Vagina (tissue), 2 donors: ENCODE data around the gene MLN. TPM values are rescaled to one million over a fixed set of nuclear protein-coding genes. Genes with fewer than 3 reads are reported as not detected.

Source experiments
- DNase-seq, 2 donors: peaks; one replicate each; pipeline ENCODE4 v3.0.0-alpha.2; 2017; ENCODE audit errors: extremely low spot score in 2 of 2
- H3K27ac ChIP-seq: fragments of 200-600 bp; sonication (generic); one replicate; pipeline ENCODE4 v1.5.1; 2019
- H3K27me3 ChIP-seq: fragments of 200-600 bp; sonication (generic); one replicate; pipeline ENCODE4 v1.5.1; 2019
- H3K36me3 ChIP-seq, 2 donors: fragments of 200-600 bp; sonication (generic); one replicate each; pipeline ENCODE4 v1.5.1; 2017 to 2019
- H3K4me1 ChIP-seq: fragments of 200-600 bp; sonication (generic); one replicate; pipeline ENCODE4 v1.5.1; 2019
- H3K4me3 ChIP-seq, 2 donors: fragments of 200-600 bp; sonication (generic); 1 replicate in 1 of 2; 2 replicates in 1 of 2; pipeline ENCODE4 v1.5.1; 2016 to 2019
- H3K9me3 ChIP-seq: fragments of 200-600 bp; sonication (generic); one replicate; pipeline ENCODE4 v1.5.1; 2019
- POLR2A ChIP-seq, 2 donors: fragments of 450-650 bp; IDR thresholded peaks; one replicate each; pipeline ENCODE4 v1.6.1; 2017; ENCODE audit warnings: antibody characterized with exemption in 2 of 2, mild to moderate bottlenecking in 2 of 2, moderate library complexity in 2 of 2
- POLR2AphosphoS5 ChIP-seq, 2 donors: sonication (generic); formaldehyde crosslinking; IDR thresholded peaks; one replicate each; pipeline ENCODE4 v1.9.0; 2017; ENCODE audit warnings: antibody characterized with exemption in 2 of 2, mild to moderate bottlenecking in 2 of 2, low read depth in 1 of 2; ENCODE audit not compliant: insufficient read depth in 1 of 2
- intact Hi-C: fragments of 100-400 bp; cut with DNase I; formaldehyde crosslinking; loops from one replicate; pipeline ENCODE4 v1.15.1; 2023
- total RNA-seq: library from RNA; depleted of rRNA; stranded (reverse); fragments of >200 nt; gene quantifications from one replicate; pipeline ENCODE4 v1.2.3, GENCODE V29; 2016
- TF ChIP-seq, protein P1 (sequence below), 3 experiments: fragments of 450-650 bp in 2 of 3; fragments of 200-600 bp in 1 of 3; sonication (generic) in 1 of 3; IDR thresholded peaks; one replicate each; pipeline ENCODE4 v1.5.1; 2017 to 2019; ENCODE audit warnings: antibody characterized with exemption in 3 of 3, mild to moderate bottlenecking in 2 of 3, moderate library complexity in 2 of 3

MLN gene
- total RNA-seq, 1 donor from 2014 or later: not detected

DNA sequence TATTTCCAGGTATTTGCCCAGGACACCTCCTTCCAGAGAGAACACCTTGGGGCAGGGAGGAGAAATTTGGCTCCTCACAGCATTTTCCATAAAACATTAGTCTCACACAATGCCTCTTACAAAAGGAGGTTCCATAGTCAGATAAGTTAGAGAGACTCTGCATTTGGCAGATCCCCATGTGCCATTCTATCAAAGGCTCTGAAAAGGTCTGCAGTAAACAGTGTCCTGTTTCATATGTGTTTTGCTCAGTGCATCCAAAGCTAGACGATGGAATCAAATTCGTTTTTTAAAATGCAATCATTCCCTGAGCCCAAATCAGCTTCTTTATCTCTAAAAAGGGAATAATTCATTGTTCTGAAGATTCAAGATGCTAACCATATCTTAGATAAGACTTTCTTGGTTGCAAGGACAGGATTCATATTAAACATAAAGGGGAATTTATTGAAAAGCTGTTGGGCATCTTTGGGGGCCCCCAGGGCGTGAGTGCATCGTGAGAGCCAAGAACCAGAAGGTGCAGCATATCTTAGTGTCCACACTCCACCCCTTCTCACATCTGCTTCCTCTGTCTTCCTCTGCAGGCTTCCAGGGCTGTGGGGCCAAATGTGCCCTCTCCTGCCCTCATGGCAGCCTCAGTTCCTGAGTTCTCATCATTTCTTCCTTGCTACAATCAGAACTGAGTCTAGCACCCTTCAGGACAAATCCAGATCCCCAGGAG, 41.4 kb upstream of the MLN start:
- intact Hi-C loops: no loop called here
- Histone ChIP-seq H3K27ac (no peak overlapping the region), H3K4me1 (peaks cover 5% of the 10 kb centered on the region), H3K9me3 (no peaks in the 10 kb centered on the region), H3K4me3 (no peak overlapping the region), H3K27me3 (no peaks in the 10 kb centered on the region), H3K36me3 (no peaks in the 10 kb centered on the region)
- no peak for TF ChIP-seq POLR2AphosphoS5 (IDR thresholded peaks at IDR 0.05; ENCODE audit: insufficient read depth in 1 of 2, low read depth in 1 of 2)
- no peak for TF ChIP-seq POLR2A (IDR thresholded peaks at IDR 0.05)
- TF ChIP-seq, protein P1, sequence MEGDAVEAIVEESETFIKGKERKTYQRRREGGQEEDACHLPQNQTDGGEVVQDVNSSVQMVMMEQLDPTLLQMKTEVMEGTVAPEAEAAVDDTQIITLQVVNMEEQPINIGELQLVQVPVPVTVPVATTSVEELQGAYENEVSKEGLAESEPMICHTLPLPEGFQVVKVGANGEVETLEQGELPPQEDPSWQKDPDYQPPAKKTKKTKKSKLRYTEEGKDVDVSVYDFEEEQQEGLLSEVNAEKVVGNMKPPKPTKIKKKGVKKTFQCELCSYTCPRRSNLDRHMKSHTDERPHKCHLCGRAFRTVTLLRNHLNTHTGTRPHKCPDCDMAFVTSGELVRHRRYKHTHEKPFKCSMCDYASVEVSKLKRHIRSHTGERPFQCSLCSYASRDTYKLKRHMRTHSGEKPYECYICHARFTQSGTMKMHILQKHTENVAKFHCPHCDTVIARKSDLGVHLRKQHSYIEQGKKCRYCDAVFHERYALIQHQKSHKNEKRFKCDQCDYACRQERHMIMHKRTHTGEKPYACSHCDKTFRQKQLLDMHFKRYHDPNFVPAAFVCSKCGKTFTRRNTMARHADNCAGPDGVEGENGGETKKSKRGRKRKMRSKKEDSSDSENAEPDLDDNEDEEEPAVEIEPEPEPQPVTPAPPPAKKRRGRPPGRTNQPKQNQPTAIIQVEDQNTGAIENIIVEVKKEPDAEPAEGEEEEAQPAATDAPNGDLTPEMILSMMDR (IDR thresholded peaks at IDR 0.05): no peak
- DNase-seq: no peak

DNA sequence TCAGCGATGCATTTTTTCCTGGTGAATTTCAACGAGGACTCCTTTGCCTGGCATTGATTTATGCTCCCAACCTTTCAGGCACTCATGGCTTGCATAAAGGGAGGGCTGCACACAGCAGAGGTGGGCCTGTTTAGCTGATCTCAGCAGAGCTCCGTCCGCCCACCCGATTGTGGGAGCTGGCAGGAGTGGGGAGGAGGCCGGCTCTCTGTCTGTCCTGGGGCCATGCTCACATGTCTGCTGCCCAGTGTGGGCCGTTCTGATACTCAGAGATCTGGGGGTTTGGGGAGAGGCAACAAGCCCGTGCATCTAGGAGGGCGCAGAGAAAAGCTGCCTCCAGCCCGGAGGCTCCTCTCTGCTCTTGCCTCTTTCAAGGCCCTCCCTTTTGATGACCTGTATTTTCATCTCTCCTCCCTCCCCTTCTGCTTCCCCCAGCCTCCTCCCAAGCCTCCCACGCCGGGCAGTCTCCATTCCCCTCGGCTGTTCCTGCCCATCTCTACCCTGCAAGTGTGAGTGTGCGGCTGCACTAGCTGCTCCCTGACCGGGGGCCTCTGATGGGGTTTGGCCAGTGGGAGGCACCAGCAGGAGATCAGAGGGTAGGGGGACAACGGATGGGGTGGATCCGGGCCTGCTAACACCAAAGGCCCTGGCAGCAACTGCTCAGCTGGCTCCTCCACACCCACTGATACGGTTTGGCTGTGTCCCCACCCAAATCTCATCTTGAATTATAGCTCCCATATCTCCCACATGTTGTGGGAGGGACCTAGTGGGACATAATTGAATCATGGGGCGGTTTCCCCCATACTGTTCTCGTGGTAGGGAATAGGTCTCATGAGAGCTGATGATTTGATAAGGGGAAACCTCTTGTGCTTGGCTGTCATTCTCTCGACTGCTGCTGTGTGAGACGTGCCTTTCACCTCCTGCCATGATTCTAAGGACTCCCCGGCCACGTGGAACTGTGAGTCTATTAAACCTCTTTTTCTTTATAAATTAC, 39.6 kb upstream of the MLN start:
- Histone ChIP-seq H3K36me3 (no peaks in the 10 kb centered on the region), H3K9me3 (no peaks in the 10 kb centered on the region), H3K27me3 (no peaks in the 10 kb centered on the region), H3K27ac (no peak overlapping the region), H3K4me1 (peaks cover 23% of the 10 kb centered on the region), H3K4me3 (no peak overlapping the region)
- DNase-seq: no peak
- intact Hi-C loops: no loop called here
- TF ChIP-seq, protein P1 (IDR thresholded peaks at IDR 0.05): no peak
- TF ChIP-seq POLR2AphosphoS5 (IDR thresholded peaks at IDR 0.05; ENCODE audit: insufficient read depth in 1 of 2, low read depth in 1 of 2): no peak
- no peak for TF ChIP-seq POLR2A (IDR thresholded peaks at IDR 0.05)

DNA sequence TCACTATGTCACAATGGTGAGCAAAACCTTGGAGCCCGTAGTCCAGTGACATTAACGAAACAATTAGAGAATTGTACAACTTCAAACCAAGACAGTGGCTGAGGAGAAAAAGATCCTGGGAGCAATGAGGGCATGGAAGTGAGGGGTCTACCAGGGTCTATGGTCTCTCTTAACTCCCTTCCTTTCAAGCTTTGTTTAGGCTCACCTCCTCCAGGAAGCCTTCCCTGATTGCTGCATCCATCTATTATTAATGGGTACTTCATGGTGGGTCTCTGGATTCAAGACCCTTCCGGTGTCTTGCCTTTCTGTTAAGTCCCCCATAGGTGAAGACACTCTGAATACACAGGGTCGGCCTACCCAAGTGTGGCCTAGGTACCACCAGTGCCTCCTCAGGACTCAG, 38.1 kb upstream of the MLN start:
- H3K27ac ChIP-seq: no peak overlapping the region
- intact Hi-C loops: no loop called here
- no peaks in the 10 kb centered on the region for H3K36me3 ChIP-seq
- no peak overlapping the region for H3K4me3 ChIP-seq
- no peak for DNase-seq
- TF ChIP-seq, protein P1 (IDR thresholded peaks at IDR 0.05): no peak
- TF ChIP-seq POLR2AphosphoS5 (IDR thresholded peaks at IDR 0.05; ENCODE audit: insufficient read depth in 1 of 2, low read depth in 1 of 2): no peak
- no peaks in the 10 kb centered on the region for H3K9me3 ChIP-seq
- peaks cover 30% of the 10 kb centered on the region for H3K4me1 ChIP-seq
- H3K27me3 ChIP-seq: no peaks in the 10 kb centered on the region

DNA sequence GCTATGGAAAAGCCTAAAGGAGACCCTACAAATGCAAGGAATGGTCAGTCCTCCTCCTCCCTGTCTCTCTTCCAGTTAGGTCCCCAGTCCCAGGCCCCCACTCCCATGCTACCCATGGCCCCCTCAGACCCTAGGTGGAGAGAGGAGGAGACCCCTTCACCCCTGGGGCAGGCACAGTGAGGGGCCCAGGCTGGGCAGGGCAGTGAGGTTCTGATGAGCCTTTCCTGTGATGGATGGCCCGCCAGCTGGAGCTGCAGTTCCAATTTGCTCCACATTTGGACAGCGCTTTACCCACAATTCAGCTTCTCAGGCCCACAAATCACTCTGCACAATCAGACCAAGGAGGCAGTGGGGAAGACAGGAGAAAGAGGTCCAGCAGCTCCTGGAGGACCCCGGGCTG, 37.3 kb upstream of the MLN start:
- no peak overlapping the region for H3K4me3 ChIP-seq
- H3K27me3 ChIP-seq: no peaks in the 10 kb centered on the region
- H3K9me3 ChIP-seq: no peaks in the 10 kb centered on the region
- H3K4me1 ChIP-seq: peaks cover 30% of the 10 kb centered on the region
- DNase-seq: no peak
- no peaks in the 10 kb centered on the region for H3K36me3 ChIP-seq
- no peak overlapping the region for H3K27ac ChIP-seq
- intact Hi-C loops: no loop called here
- TF ChIP-seq POLR2AphosphoS5 (IDR thresholded peaks at IDR 0.05; ENCODE audit: insufficient read depth in 1 of 2, low read depth in 1 of 2): no peak
- no peak for TF ChIP-seq POLR2A (IDR thresholded peaks at IDR 0.05)
- TF ChIP-seq, protein P1 (IDR thresholded peaks at IDR 0.05): no peak
